GM19455 (cell line): Measurements from ENCODE around the gene PROM2.
"Not testable (repeated sequence)": the region's sequence is repeated elsewhere in the genome, so short reads cannot be mapped to it uniquely, and the experiment has no call there.

Experiments used
- ATAC-seq: cut with Tn5 transposase; IDR thresholded peaks from one replicate; pipeline ENCODE4 v1.9.1; 2021; ENCODE audit not compliant: unreplicated experiment

PROM2 gene

GRCh38 chr2:95268211-95269035, 5.8 kb upstream of the PROM2 start:
- no peak for ATAC-seq

- ATAC-seq: no peak
Measured at GRCh38 chr2:95269036-95269680, 5.1 kb upstream of the PROM2 start.

- not testable (repeated sequence) for ATAC-seq
Measured at GRCh38 chr2:95269745-95270144, 4.5 kb upstream of the PROM2 start.

- no peak for ATAC-seq
Measured at GRCh38 chr2:95270541-95271081, 3.6 kb upstream of the PROM2 start.

- no peak for ATAC-seq
Measured at GRCh38 chr2:95271381-95271971, 2.8 kb upstream of the PROM2 start.

GRCh38 chr2:95272299-95272751, 1.9 kb upstream of the PROM2 start:
- no peak for ATAC-seq

- ATAC-seq: no peak
Measured at GRCh38 chr2:95272781-95273180, 1.5 kb upstream of the PROM2 start.

GRCh38 chr2:95273566-95274290, 521 bp upstream of the PROM2 start:
- ATAC-seq: no peak

- ATAC-seq: no peak
Measured at GRCh38 chr2:95275151-95275515, 884 bp downstream of the PROM2 start.

- ATAC-seq: no peak
Measured at GRCh38 chr2:95275601-95276243, 1.5 kb downstream of the PROM2 start.

- ATAC-seq: no peak
Measured at GRCh38 chr2:95276244-95276887, 2.1 kb downstream of the PROM2 start.

- ATAC-seq: no peak
Measured at GRCh38 chr2:95276888-95277245, 2.6 kb downstream of the PROM2 start.

GRCh38 chr2:95277246-95277906, 3.1 kb downstream of the PROM2 start:
- ATAC-seq: no peak

GRCh38 chr2:95278051-95278471, 3.8 kb downstream of the PROM2 start:
- ATAC-seq: no peak

GRCh38 chr2:95278637-95279225, 4.5 kb downstream of the PROM2 start:
- ATAC-seq: no peak

GRCh38 chr2:95279435-95280035, 5.3 kb downstream of the PROM2 start:
- no peak for ATAC-seq

GRCh38 chr2:95281071-95281470, 6.8 kb downstream of the PROM2 start:
- no peak for ATAC-seq

- ATAC-seq: no peak
Measured at GRCh38 chr2:95281786-95282185, 7.5 kb downstream of the PROM2 start.

GRCh38 chr2:95282458-95282857, 8.2 kb downstream of the PROM2 start:
- ATAC-seq: no peak
